Measurements from ENCODE around the gene ANKLE1. TPM values are rescaled to one million over a fixed set of nuclear protein-coding genes. Genes with fewer than 3 reads are reported as not detected.

Gene ANKLE1
- polyA plus RNA-seq, 2 of the 4 experiments (the other 2 are of a cell fraction) = 0.56 to 0.74 TPM

GRCh38 chr19:17307876-17308377 lies 26.2 kb downstream of the ANKLE1 start:
- no peak for ATAC-seq

DNA sequence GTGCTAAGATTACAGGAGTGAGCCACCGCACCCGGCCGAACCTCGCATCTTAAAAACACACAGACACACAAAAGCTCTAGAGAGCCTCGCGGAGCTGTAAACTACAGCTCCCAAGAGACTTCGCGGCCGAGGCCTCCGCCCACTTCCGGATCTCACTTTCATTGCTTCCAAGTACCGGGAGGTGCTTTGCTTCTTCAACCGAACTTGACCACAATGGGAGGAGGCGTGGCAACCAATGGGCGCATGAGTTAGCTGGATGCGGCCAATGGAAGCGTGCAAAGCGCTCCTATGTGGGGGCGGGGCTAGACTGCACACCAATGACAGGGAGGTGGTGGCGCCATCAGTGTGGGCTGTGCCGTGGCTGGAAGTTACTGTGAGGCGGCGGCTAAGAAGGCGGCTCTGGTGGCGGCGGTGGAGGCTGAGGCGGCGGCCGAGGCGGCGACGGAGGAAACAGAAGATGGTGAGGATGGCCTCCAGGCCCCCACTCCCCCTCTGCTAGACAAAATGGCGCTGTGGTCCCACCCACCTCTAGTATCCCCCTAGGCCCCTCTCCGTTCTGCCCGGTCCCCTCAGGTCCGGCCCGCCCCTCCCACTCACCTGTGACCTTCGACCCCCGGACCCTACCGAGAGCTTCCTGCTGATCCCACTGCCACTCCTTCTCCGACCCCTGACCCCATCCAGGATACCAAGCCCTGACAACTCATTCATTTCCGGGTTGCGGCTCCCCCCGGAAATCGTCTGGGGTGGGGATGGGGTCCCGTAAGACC lies 27.7 kb downstream of the ANKLE1 start, which contains the start of gene DDA1:
Gene DDA1 (plus strand): TSS at position 366 of the 767 bp plus-strand sequence. CDS start 92 bp downstream, at position 458.
- ATAC-seq = peak; percentile 70 to 84
- Histone ChIP-seq H3K9me3 (no peaks in the 10 kb centered on the region), H3K4me1 (peaks cover 39% of the 10 kb centered on the region), H3K4me2 (peak within 1 kb of the TSS; percentile 97), H3K27ac (peak within 1 kb of the TSS; percentile 85 to 94), H3K4me3 (peak within 1 kb of the TSS; percentile 65)
- under 1% methylated on average over 26 of the region's 46 CpGs for WGBS (ENCODE audit: missing lambda C conversion rate)
- peak; percentile 95 to 99 for DNase-seq (ENCODE audit: low read depth in 1 of 2, low spot score in 1 of 2)
- FAIRE-seq = peak; percentile 98
- CTCF ChIA-PET = interaction anchor here (1.3 to 8.7 kb wide), 3 partner anchors 16 to 112 kb away, joined by 3 to 98 read pairs (median 9); no protein-coding TSS in a partner anchor
- POLR2A ChIA-PET = interaction anchor here (0.7 to 1.0 kb wide), 6 partner anchors 8 to 63 kb away, joined by 3 to 6 read pairs (median 4); partner anchors contain the start of genes ANO8 and NR2F6
- TF ChIP-seq SREBF2 (IDR thresholded peaks at IDR 0.05) (no peak), POLR2A (IDR thresholded peaks at IDR 0.05; ENCODE audit: low read length) (peak; percentile 31; the same call in 1 of the 2 replicates), CBX8 (IDR thresholded peaks at IDR 0.05) (no peak), KDM5A (IDR thresholded peaks at IDR 0.05) (peak; percentile 58; the same call in 1 of the 2 replicates), MYC (IDR thresholded peaks at IDR 0.05; ENCODE audit: borderline replicate concordance, low read length) (no peak), RAD21 (conservative IDR thresholded peaks at IDR 0.05 in 1 of 2, IDR thresholded peaks at IDR 0.05 in 1 of 2) (no peak), JUN (IDR thresholded peaks at IDR 0.05) (peak in 1 of 2 experiments; percentile 58; a peak in 2 of 5 replicates), HOXB5 (CRISPR knock-in tag; IDR thresholded peaks at IDR 0.05) (no peak), MAZ (IDR thresholded peaks at IDR 0.05; ENCODE audit: borderline replicate concordance, low read depth, low read length) (no peak), HES2 (IDR thresholded peaks at IDR 0.05) (no peak), RFX5 (IDR thresholded peaks at IDR 0.05) (no peak), NFE2L2 (conservative IDR thresholded peaks at IDR 0.05; ENCODE audit: low read length) (no peak), CHD4 (IDR thresholded peaks at IDR 0.05; ENCODE audit: borderline replicate concordance) (no peak), HDAC2 (IDR thresholded peaks at IDR 0.05) (no peak), FOSL2 (IDR thresholded peaks at IDR 0.05) (no peak), FOSL2 (CRISPR knock-in tag; IDR thresholded peaks at IDR 0.05) (no peak), CHD2 (IDR thresholded peaks at IDR 0.05; ENCODE audit: low read length, partially characterized antibody) (no peak)
- TF ChIP-seq, protein P1, sequence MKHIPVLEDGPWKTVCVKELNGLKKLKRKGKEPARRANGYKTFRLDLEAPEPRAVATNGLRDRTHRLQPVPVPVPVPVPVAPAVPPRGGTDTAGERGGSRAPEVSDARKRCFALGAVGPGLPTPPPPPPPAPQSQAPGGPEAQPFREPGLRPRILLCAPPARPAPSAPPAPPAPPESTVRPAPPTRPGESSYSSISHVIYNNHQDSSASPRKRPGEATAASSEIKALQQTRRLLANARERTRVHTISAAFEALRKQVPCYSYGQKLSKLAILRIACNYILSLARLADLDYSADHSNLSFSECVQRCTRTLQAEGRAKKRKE (CRISPR knock-in tag; IDR thresholded peaks at IDR 0.05; ENCODE audit: low read depth) = no peak
- TF ChIP-seq, protein P2, sequence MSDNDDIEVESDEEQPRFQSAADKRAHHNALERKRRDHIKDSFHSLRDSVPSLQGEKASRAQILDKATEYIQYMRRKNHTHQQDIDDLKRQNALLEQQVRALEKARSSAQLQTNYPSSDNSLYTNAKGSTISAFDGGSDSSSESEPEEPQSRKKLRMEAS (IDR thresholded peaks at IDR 0.05) = 0 out of 2 replicates have a peak, but pooled peaks have one; percentile 20
- TF ChIP-seq, protein P3, sequence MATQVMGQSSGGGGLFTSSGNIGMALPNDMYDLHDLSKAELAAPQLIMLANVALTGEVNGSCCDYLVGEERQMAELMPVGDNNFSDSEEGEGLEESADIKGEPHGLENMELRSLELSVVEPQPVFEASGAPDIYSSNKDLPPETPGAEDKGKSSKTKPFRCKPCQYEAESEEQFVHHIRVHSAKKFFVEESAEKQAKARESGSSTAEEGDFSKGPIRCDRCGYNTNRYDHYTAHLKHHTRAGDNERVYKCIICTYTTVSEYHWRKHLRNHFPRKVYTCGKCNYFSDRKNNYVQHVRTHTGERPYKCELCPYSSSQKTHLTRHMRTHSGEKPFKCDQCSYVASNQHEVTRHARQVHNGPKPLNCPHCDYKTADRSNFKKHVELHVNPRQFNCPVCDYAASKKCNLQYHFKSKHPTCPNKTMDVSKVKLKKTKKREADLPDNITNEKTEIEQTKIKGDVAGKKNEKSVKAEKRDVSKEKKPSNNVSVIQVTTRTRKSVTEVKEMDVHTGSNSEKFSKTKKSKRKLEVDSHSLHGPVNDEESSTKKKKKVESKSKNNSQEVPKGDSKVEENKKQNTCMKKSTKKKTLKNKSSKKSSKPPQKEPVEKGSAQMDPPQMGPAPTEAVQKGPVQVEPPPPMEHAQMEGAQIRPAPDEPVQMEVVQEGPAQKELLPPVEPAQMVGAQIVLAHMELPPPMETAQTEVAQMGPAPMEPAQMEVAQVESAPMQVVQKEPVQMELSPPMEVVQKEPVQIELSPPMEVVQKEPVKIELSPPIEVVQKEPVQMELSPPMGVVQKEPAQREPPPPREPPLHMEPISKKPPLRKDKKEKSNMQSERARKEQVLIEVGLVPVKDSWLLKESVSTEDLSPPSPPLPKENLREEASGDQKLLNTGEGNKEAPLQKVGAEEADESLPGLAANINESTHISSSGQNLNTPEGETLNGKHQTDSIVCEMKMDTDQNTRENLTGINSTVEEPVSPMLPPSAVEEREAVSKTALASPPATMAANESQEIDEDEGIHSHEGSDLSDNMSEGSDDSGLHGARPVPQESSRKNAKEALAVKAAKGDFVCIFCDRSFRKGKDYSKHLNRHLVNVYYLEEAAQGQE (IDR thresholded peaks at IDR 0.05) = no peak

More at GRCh38 chr19:17307876-17308377, 26.2 kb downstream of the ANKLE1 start:
- ChIA-PET CTCF (interaction anchor here (8.7 kb wide), 1 partner anchor 14 kb away, joined by 98 read pairs; no protein-coding TSS in a partner anchor), POLR2A (no interaction called here)
- H3K27ac ChIP-seq = no peak overlapping the region
- peaks cover 47% of the 10 kb centered on the region for H3K4me1 ChIP-seq
- no peak overlapping the region for H3K4me3 ChIP-seq
- no peak overlapping the region for H3K4me2 ChIP-seq
- no peaks in the 10 kb centered on the region for H3K9me3 ChIP-seq
- no peak for DNase-seq (ENCODE audit: low read depth in 1 of 2, low spot score in 1 of 2)
- no peak for FAIRE-seq
- TF ChIP-seq NPAS2 (CRISPR knock-in tag; IDR thresholded peaks at IDR 0.05; ENCODE audit: borderline replicate concordance) (no peak), RARB (CRISPR knock-in tag; IDR thresholded peaks at IDR 0.05) (no peak), USF2 (IDR thresholded peaks at IDR 0.05) (no peak), EHF (CRISPR knock-in tag; IDR thresholded peaks at IDR 0.05) (no peak), SMC3 (IDR thresholded peaks at IDR 0.05) (no peak), CEBPB (IDR thresholded peaks at IDR 0.05) (no peak), KDM1A (IDR thresholded peaks at IDR 0.05; ENCODE audit: low read depth) (no peak), ESRRA (IDR thresholded peaks at IDR 0.05; ENCODE audit: borderline replicate concordance, low read length) (no peak), EP300 (IDR thresholded peaks at IDR 0.05) (no peak), JUN (IDR thresholded peaks at IDR 0.05) (no peak), CHD2 (IDR thresholded peaks at IDR 0.05; ENCODE audit: low read length, partially characterized antibody) (no peak)
- TF ChIP-seq, protein P4, sequence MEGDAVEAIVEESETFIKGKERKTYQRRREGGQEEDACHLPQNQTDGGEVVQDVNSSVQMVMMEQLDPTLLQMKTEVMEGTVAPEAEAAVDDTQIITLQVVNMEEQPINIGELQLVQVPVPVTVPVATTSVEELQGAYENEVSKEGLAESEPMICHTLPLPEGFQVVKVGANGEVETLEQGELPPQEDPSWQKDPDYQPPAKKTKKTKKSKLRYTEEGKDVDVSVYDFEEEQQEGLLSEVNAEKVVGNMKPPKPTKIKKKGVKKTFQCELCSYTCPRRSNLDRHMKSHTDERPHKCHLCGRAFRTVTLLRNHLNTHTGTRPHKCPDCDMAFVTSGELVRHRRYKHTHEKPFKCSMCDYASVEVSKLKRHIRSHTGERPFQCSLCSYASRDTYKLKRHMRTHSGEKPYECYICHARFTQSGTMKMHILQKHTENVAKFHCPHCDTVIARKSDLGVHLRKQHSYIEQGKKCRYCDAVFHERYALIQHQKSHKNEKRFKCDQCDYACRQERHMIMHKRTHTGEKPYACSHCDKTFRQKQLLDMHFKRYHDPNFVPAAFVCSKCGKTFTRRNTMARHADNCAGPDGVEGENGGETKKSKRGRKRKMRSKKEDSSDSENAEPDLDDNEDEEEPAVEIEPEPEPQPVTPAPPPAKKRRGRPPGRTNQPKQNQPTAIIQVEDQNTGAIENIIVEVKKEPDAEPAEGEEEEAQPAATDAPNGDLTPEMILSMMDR (IDR thresholded peaks at IDR 0.05) = no peak
- WGBS (ENCODE audit: missing lambda C conversion rate) = 76% methylated on average over 8 of the region's 8 CpGs

All from A549 (cell line).